Transverse colon (tissue), 4 donors: ENCODE data around the gene CFAP210.

ENCODE experiments used
- CTCF ChIP-seq, 5 experiments: fragments of 200-600 bp in 3 of 5; fragments of 450-650 bp in 2 of 5; sonication (generic) in 3 of 5; IDR thresholded peaks; 1 replicate in 2 of 5; 2 replicates in 3 of 5; pipeline ENCODE4 v1.5.1; 2016 to 2017; ENCODE audit warnings: antibody characterized with exemption in 5 of 5, inconsistent platforms in 3 of 5, mild to moderate bottlenecking in 2 of 5, moderate library complexity in 1 of 5
- POLR2A ChIP-seq: fragments of 450-650 bp; IDR thresholded peaks from one replicate; pipeline ENCODE4 v1.6.1; 2016; ENCODE audit warnings: antibody characterized with exemption, mild to moderate bottlenecking, moderate library complexity
- POLR2AphosphoS5 ChIP-seq, 3 donors: sonication (generic); formaldehyde crosslinking; IDR thresholded peaks; one replicate each; pipeline ENCODE4 v1.6.1; 2016; ENCODE audit warnings: antibody characterized with exemption in 3 of 3

GRCh38 chr2:169684135-169684565 is 10.1 kb downstream of the CFAP210 start:
- no peak for TF ChIP-seq POLR2AphosphoS5 (IDR thresholded peaks at IDR 0.05)
- TF ChIP-seq CTCF (IDR thresholded peaks at IDR 0.05), result no peak
- no peak for TF ChIP-seq POLR2A
